ENCODE data around the gene CAMK1D. TPM values are rescaled to one million over a fixed set of nuclear protein-coding genes. Genes with fewer than 3 reads are reported as not detected.

Gene CAMK1D
- total and polyA plus RNA-seq, 2 of the 8 experiments (the other 6 are each of a cell fraction or from before 2014, with no cell fraction given), result 3.5 to 10.6 TPM

- no peak for FAIRE-seq
- no peak for DNase-seq (ENCODE audit: low read depth in 1 of 2, low spot score in 2 of 2)
- no peaks in the 10 kb centered on the region for H4K20me1 ChIP-seq (replicated peaks in 1 of 2; ENCODE audit: control insufficient read depth in 1 of 2, insufficient read depth in 2 of 2, low read length in 2 of 2)
- no peaks in the 10 kb centered on the region for H3K23me2 ChIP-seq (ENCODE audit: low read depth, low read length)
- no peak overlapping the region for H3K4ac ChIP-seq (replicated peaks; ENCODE audit: insufficient read length, low read depth, low read length)
- H2AK5ac ChIP-seq (ENCODE audit: low read depth, low read length), result no peak overlapping the region
- H3K27me3 ChIP-seq (replicated peaks in 1 of 4; ENCODE audit: control insufficient read depth in 3 of 4, extremely low read depth in 1 of 4, insufficient read depth in 3 of 4, low read length in 3 of 4), result no peaks in the 10 kb centered on the region
- no peak overlapping the region for H2BK12ac ChIP-seq (ENCODE audit: low read depth, low read length)
- H3K4me2 ChIP-seq (ENCODE audit: insufficient read depth in 1 of 2, low read depth in 2 of 2, low read length in 2 of 2), result no peak overlapping the region
- H3K79me2 ChIP-seq (ENCODE audit: control insufficient read depth in 1 of 2, insufficient read depth in 2 of 2, low read length in 2 of 2), result no peaks in the 10 kb centered on the region
- no peak overlapping the region for H3K27ac ChIP-seq (ENCODE audit: low read depth, low read length)
- no peaks in the 10 kb centered on the region for H3K79me1 ChIP-seq (ENCODE audit: low read depth, low read length)
- POLR2A ChIA-PET (ENCODE audit: partially characterized antibody), result no interaction called here
- no peaks in the 10 kb centered on the region for H3K9me3 ChIP-seq (ENCODE audit: insufficient read depth in 2 of 2, low read depth in 1 of 2, low read length in 1 of 2)
- CTCF ChIA-PET (ENCODE audit: partially characterized antibody), result interaction anchor here (0.8 kb wide), 1 partner anchor 100 kb away, joined by 3 read pairs; no protein-coding TSS in a partner anchor
- no peak overlapping the region for H4K8ac ChIP-seq (ENCODE audit: extremely low read depth, insufficient read depth, low read length)
- H2BK5ac ChIP-seq (ENCODE audit: low read depth, low read length), result no peak overlapping the region
- WGBS, 2 experiments (ENCODE audit: extremely low coverage in 1 of 2, insufficient coverage in 1 of 2, insufficient read length in 1 of 2, insufficient replicate concordance in 2 of 2, low coverage in 1 of 2, low lambda C conversion rate in 2 of 2, missing lambda C conversion rate in 1 of 2), result 92% methylated on average over 9 of the region's 9 CpGs; no CpG with 5 or more reads in 1 of the 2 experiments
- H2BK120ac ChIP-seq (replicated peaks; ENCODE audit: low read depth, low read length), result no peak overlapping the region
- no peak overlapping the region for H2BK20ac ChIP-seq (ENCODE audit: low read length)
- no peak overlapping the region for H2AFZ ChIP-seq (ENCODE audit: low read length)
- H3K56ac ChIP-seq (replicated peaks; ENCODE audit: insufficient read length, low read depth, low read length), result no peak overlapping the region
- no peak overlapping the region for H4K5ac ChIP-seq (ENCODE audit: insufficient read length, low read depth, low read length)
- no peak overlapping the region for H3K9ac ChIP-seq (replicated peaks in 1 of 4; ENCODE audit: extremely low read depth in 1 of 4, low read depth in 3 of 4, low read length in 3 of 4)
- H3K14ac ChIP-seq (ENCODE audit: insufficient read length), result no peak overlapping the region
- H2BK15ac ChIP-seq (ENCODE audit: low read length), result no peak overlapping the region
- H3K4me1 ChIP-seq (replicated peaks in 1 of 4; ENCODE audit: control insufficient read depth in 3 of 4, insufficient read depth in 4 of 4, low read length in 3 of 4), result no peaks in the 10 kb centered on the region; a peak in 1 of 7 replicates
- H3K18ac ChIP-seq (ENCODE audit: extremely low read depth, low read length), result no peak overlapping the region
- no peak overlapping the region for H3K4me3 ChIP-seq (ENCODE audit: extremely low read depth in 1 of 4, insufficient read depth in 2 of 4, low read depth in 3 of 4, low read length in 4 of 4)
- no peak overlapping the region for H4K91ac ChIP-seq (replicated peaks; ENCODE audit: insufficient read length, low read length)
- TF ChIP-seq TBP (IDR thresholded peaks at IDR 0.05; ENCODE audit: low read depth, low read length) (no peak), BCL11A (IDR thresholded peaks at IDR 0.05; ENCODE audit: low read depth in 2 of 2, low read length in 2 of 2) (no peak), TAF7 (optimal IDR thresholded peaks at IDR 0.05; ENCODE audit: borderline replicate concordance, low read depth, low read length) (no peak), SP1 (IDR thresholded peaks at IDR 0.05; ENCODE audit: low read depth, low read length) (no peak), HDAC6 (IDR thresholded peaks at IDR 0.05; ENCODE audit: low read depth, low read length) (no peak)
- H3K23ac ChIP-seq (ENCODE audit: insufficient read length), result no peak overlapping the region
- H3K36me3 ChIP-seq (ENCODE audit: control insufficient read depth in 2 of 4, insufficient read depth in 4 of 4, low read length in 3 of 4), result no peaks in the 10 kb centered on the region
These were observed 53.8 kb downstream of the CAMK1D start for GRCh38 chr10:12403119-12403518.

Measured in H1 (cell line).